Ovary (tissue), 9 donors: ENCODE data around the gene SDCCAG8. TPM values are rescaled to one million over a fixed set of nuclear protein-coding genes. Genes with fewer than 3 reads are reported as not detected.

ENCODE experiments used
- DNase-seq, 5 donors: peaks; one replicate each; pipeline ENCODE4 v3.0.0-alpha.2; 2019 to 2020
- H3K27ac ChIP-seq, 2 donors: fragments of 200-600 bp; one replicate each; pipeline versions ENCODE4 v1.5.1 to v1.8.0; 2019 to 2022
- H3K27me3 ChIP-seq: fragments of 200-600 bp; one replicate; pipeline ENCODE4 v1.8.0; 2022
- H3K36me3 ChIP-seq: fragments of 200-600 bp; sonication (generic); one replicate; pipeline ENCODE4 v1.5.1; 2019
- H3K4me1 ChIP-seq: one replicate; pipeline ENCODE4 v1.8.1; 2013; ENCODE audit warnings: mild to moderate bottlenecking, moderate library complexity; ENCODE audit not compliant: insufficient read depth
- H3K4me3 ChIP-seq: fragments of 200-600 bp; sonication (generic); one replicate; pipeline ENCODE4 v1.5.1; 2017
- H3K9me3 ChIP-seq, 2 donors: fragments of 200-600 bp in 1 of 2; sonication (generic) in 1 of 2; one replicate each; pipeline versions ENCODE4 v1.5.1 to v1.8.1; 2013 to 2019; ENCODE audit warnings: mild to moderate bottlenecking in 1 of 2, moderate library complexity in 1 of 2
- CTCF ChIP-seq, 3 donors: fragments of 450-650 bp in 2 of 3; fragments of 200-600 bp in 1 of 3; IDR thresholded peaks; one replicate each; pipeline versions ENCODE4 v1.5.1 to v1.8.0; 2016 to 2022; ENCODE audit warnings: antibody characterized with exemption in 3 of 3, mild to moderate bottlenecking in 1 of 3
- EP300 ChIP-seq: sonication (generic); formaldehyde crosslinking; IDR thresholded peaks from one replicate; pipeline ENCODE4 v1.6.1; 2017; ENCODE audit warnings: antibody characterized with exemption
- POLR2A ChIP-seq: fragments of 450-650 bp; IDR thresholded peaks from one replicate; pipeline ENCODE4 v1.6.1; 2017; ENCODE audit warnings: antibody characterized with exemption, mild to moderate bottlenecking, moderate library complexity
- WGBS, 3 donors: extraction: QIAGEN DNeasy Blood & Tissue Kit in 1 of 3; methylation state at CpG; one replicate each; pipeline versions ENCODE4 v1.1.5 to v1.1.7; 2013 to 2017; 5-methylcytosine and 5-hydroxymethylcytosine counted together
- intact Hi-C, 4 donors: fragments of 100-400 bp; cut with DNase I; formaldehyde crosslinking; loops; one replicate each; pipeline versions ENCODE4 v1.11.0 to v1.15.1; 2022 to 2023
- polyA plus RNA-seq, 2 donors: library from polyadenylated mRNA; stranded (reverse); fragments of 200-250 nt in 1 of 2; fragments of 350-450 nt in 1 of 2; fragmentation: Illumina TruSeq in 1 of 2; extraction: RNeasy Lipid Tissue Mini Kit (QIAGEN cat#74804) in 1 of 2; gene quantifications; one replicate each; pipeline ENCODE4 v1.2.3, GENCODE V29; 2013 to 2014
- total RNA-seq, 7 donors: library from RNA; depleted of rRNA in 2 of 7; stranded (reverse); fragments of >200 nt in 2 of 7; fragmentation: NEBNext Ultra II Directional in 3 of 7; extraction: Animal tissue kit (Norgen Biotek cat#: 25700) in 3 of 7; gene quantifications; one replicate each; pipeline versions ENCODE4 v1.1.0 to v1.2.4, GENCODE V29; 2016 to 2023
- donor health status: DM: no; HTN: no; CAD: no; lungs with moderate emphysema.
- donor health status: DM: no; HTN: no; CAD: no.
- donor health status: Bipolar disorder and iron deficiency.
- donor health status: DM: yes; HTN: yes; CAD: no.
- donor health status: DM: no; HTN: no; CAD: no.
- donor health status: DM: yes; HTN: yes; CAD: no.

Gene SDCCAG8
- total and polyA plus RNA-seq, 9 donors, result 19.8 to 45.9 (median 30.6) TPM

DNA sequence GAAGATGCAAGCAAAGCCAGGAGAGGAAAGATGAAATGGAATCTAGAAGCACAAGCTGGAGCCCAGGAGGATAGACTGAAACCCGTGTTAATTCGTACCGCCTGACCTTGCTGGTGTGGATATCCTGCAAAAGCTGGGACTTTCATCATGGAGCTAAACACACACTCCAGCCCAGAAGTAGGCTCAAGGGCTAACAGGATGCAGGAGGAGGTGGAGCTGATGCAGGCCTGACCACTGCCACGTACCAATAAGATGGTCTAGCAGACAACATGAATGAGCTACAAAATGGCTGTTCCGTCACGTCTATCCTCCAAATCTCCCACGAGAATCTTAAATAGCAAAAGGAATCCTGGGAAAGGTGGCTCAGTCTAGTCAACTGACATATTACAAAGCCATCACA is 270.3 kb downstream of the SDCCAG8 start:
- WGBS, 3 donors, result 96 to 97% (median 96%) methylated on average over 7 of the region's 7 CpGs
- TF ChIP-seq EP300, result no peak
- TF ChIP-seq POLR2A, result no peak
- no peak for TF ChIP-seq CTCF (IDR thresholded peaks at IDR 0.05)
- no peak for DNase-seq
- H3K27me3 ChIP-seq, result no peaks in the 10 kb centered on the region
- no peak overlapping the region for H3K27ac ChIP-seq
- H3K4me3 ChIP-seq, result no peak overlapping the region
- no peaks in the 10 kb centered on the region for H3K9me3 ChIP-seq
- H3K36me3 ChIP-seq, result no peaks in the 10 kb centered on the region
- H3K4me1 ChIP-seq, result no peaks in the 10 kb centered on the region
- intact Hi-C loops, result no loop called here

- DNase-seq, result no peak
- Histone ChIP-seq H3K4me3 (no peak overlapping the region), H3K4me1 (no peaks in the 10 kb centered on the region), H3K27ac (no peak overlapping the region), H3K36me3 (no peaks in the 10 kb centered on the region), H3K27me3 (no peaks in the 10 kb centered on the region), H3K9me3 (no peaks in the 10 kb centered on the region)
- TF ChIP-seq CTCF (IDR thresholded peaks at IDR 0.05) (no peak), POLR2A (no peak)
- 98% methylated on average over 2 of the region's 2 CpGs for WGBS, 3 donors
- intact Hi-C loops, result no loop called here
Observed at GRCh38 chr1:243528459-243529121, 272.7 kb downstream of the SDCCAG8 start.

GRCh38 chr1:243529512-243529911 is 273.7 kb downstream of the SDCCAG8 start:
- 95 to 99% (median 96%) methylated on average over 4 of the region's 4 CpGs for WGBS, 3 donors
- Histone ChIP-seq H3K9me3 (no peaks in the 10 kb centered on the region), H3K27me3 (no peaks in the 10 kb centered on the region), H3K27ac (no peak overlapping the region), H3K4me1 (no peaks in the 10 kb centered on the region), H3K4me3 (no peak overlapping the region), H3K36me3 (no peaks in the 10 kb centered on the region)
- intact Hi-C loops, result no loop called here
- DNase-seq, result no peak
- no peak for TF ChIP-seq POLR2A
- TF ChIP-seq CTCF (IDR thresholded peaks at IDR 0.05), result no peak
- TF ChIP-seq EP300, result no peak

- Histone ChIP-seq H3K27me3 (no peaks in the 10 kb centered on the region), H3K36me3 (no peaks in the 10 kb centered on the region), H3K4me1 (no peaks in the 10 kb centered on the region), H3K4me3 (no peak overlapping the region), H3K9me3 (no peaks in the 10 kb centered on the region), H3K27ac (no peak overlapping the region)
- intact Hi-C loops, result no loop called here
- no peak for DNase-seq
- WGBS, 3 donors, result 96 to 100% (median 98%) methylated on average over 1 of the region's 1 CpG
- TF ChIP-seq POLR2A, result no peak
- no peak for TF ChIP-seq CTCF (IDR thresholded peaks at IDR 0.05)
- TF ChIP-seq EP300, result no peak
Observed at GRCh38 chr1:243535014-243535413, 279.2 kb downstream of the SDCCAG8 start.
